Lung (tissue), 12 donors: ENCODE data around the gene PTPA. TPM values are rescaled to one million over a fixed set of nuclear protein-coding genes. Genes with fewer than 3 reads are reported as not detected.

Experiments
- ATAC-seq: fragments of 200-7000 bp; cut with Tn5 transposase; one replicate; pipeline ENCODE4 v1.9.1; 2020; ENCODE audit warnings: moderate number of reproducible peaks; ENCODE audit not compliant: insufficient read depth, low FRiP score
- DNase-seq, 3 donors: peaks; one replicate each; pipeline ENCODE4 v3.0.0-alpha.2; 2013 to 2017
- H3K27ac ChIP-seq, 2 donors: one replicate each; pipeline ENCODE4 v1.5.1; 2013; ENCODE audit warnings: mild to moderate bottlenecking in 2 of 2, moderate library complexity in 2 of 2, control low read depth in 1 of 2, inconsistent platforms in 1 of 2, low read depth in 1 of 2, low read length in 1 of 2
- H3K27me3 ChIP-seq, 3 donors: one replicate each; pipeline ENCODE4 v1.5.1; 2013; ENCODE audit warnings: low read length in 2 of 3; ENCODE audit not compliant: control insufficient read depth in 3 of 3, insufficient read depth in 3 of 3
- H3K36me3 ChIP-seq, 4 donors: one replicate each; pipeline ENCODE4 v1.5.1; 2013; ENCODE audit warnings: low read length in 4 of 4, mild to moderate bottlenecking in 1 of 4, moderate library complexity in 1 of 4; ENCODE audit not compliant: control insufficient read depth in 4 of 4, insufficient read depth in 4 of 4
- H3K4me1 ChIP-seq, 5 donors: one replicate each; pipeline ENCODE4 v1.5.1; 2013; ENCODE audit warnings: low read length in 5 of 5, mild to moderate bottlenecking in 2 of 5, moderate library complexity in 1 of 5; ENCODE audit not compliant: control insufficient read depth in 5 of 5, insufficient read depth in 5 of 5
- H3K4me3 ChIP-seq: one replicate; pipeline ENCODE4 v1.5.1; 2013; ENCODE audit warnings: mild to moderate bottlenecking, control low read depth, moderate library complexity
- H3K9ac ChIP-seq, 2 donors: one replicate each; pipeline ENCODE4 v1.5.1; 2013; ENCODE audit warnings: low read length in 2 of 2, control low read depth in 1 of 2; ENCODE audit not compliant: insufficient read depth in 1 of 2
- H3K9me3 ChIP-seq, 4 donors: one replicate each; pipeline ENCODE4 v1.5.1; 2013; ENCODE audit warnings: low read length in 3 of 4, mild to moderate bottlenecking in 1 of 4, moderate library complexity in 1 of 4; ENCODE audit not compliant: control insufficient read depth in 4 of 4, insufficient read depth in 3 of 4
- WGBS, 2 donors: extraction: QIAGEN DNeasy Blood & Tissue Kit; methylation state at CpG; one replicate each; pipeline ENCODE4 v1.1.7; 2013; 5-methylcytosine and 5-hydroxymethylcytosine counted together
- polyA plus RNA-seq, 2 donors: library from polyadenylated mRNA; stranded (reverse); fragments of 200-250 nt; gene quantifications; one replicate each; pipeline ENCODE4 v1.2.1, GENCODE V29; 2013
- total RNA-seq, 2 donors: library from RNA; depleted of rRNA in 1 of 2; stranded (reverse); fragments of >200 nt in 1 of 2; gene quantifications; one replicate each; pipeline ENCODE4 v1.2.1, GENCODE V29; 2014 to 2021
- TF ChIP-seq, protein P1 (sequence below): IDR thresholded peaks from 2 replicates; pipeline ENCODE4 v1.5.1; 2012; ENCODE audit warnings: mild to moderate bottlenecking; ENCODE audit errors: control extremely low read depth, extremely low read depth
- donor health status: control.
- donor health status: control.
- donor health status: Bipolar disorder and iron deficiency.
- donor health status: healthy.
- donor health status: DM: yes; HTN: yes; CAD: no.

The PTPA gene
- total and polyA plus RNA-seq, 4 donors: 62.5 to 145 (median 116) TPM

DNA sequence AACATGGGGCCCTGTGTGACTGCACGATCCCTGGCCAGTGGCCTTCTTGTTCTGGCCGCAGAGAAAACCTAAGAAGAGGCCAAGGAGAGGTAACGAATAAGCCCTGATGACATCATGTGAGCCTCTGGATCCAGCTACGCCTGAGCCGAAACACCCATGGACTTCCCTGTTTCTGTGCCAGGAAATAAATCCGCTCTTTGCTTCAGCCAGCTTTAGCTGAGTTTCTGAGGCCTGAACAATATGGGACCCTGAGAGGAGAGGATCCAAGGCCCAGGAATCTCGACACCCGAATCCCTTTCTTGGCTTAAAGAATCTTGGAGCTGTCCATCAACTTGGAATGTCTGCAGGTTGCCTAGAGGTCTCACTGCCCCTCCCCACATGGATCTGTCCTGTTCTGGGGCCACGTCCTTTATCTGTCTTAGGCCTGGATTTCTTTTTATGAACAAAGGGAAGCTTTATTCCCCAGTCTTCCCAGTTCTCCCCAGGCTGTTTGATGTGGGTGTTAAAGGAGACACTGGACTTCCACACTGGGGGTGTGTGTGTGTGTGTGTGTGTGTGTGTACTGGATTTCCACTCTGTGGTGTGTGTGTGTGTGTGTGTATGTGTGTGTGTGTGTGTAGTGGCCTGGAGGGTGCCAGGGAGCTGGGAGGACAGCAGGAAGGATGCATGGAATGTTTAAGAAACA, 53.2 kb downstream of the PTPA start:
- H3K27ac ChIP-seq: peak overlapping the region; percentile 24 to 59
- no peak overlapping the region for H3K9ac ChIP-seq
- no peaks in the 10 kb centered on the region for H3K9me3 ChIP-seq
- peak; percentile 33 to 83 (median 74) for DNase-seq
- H3K36me3 ChIP-seq: no peaks in the 10 kb centered on the region
- TF ChIP-seq, protein P1, sequence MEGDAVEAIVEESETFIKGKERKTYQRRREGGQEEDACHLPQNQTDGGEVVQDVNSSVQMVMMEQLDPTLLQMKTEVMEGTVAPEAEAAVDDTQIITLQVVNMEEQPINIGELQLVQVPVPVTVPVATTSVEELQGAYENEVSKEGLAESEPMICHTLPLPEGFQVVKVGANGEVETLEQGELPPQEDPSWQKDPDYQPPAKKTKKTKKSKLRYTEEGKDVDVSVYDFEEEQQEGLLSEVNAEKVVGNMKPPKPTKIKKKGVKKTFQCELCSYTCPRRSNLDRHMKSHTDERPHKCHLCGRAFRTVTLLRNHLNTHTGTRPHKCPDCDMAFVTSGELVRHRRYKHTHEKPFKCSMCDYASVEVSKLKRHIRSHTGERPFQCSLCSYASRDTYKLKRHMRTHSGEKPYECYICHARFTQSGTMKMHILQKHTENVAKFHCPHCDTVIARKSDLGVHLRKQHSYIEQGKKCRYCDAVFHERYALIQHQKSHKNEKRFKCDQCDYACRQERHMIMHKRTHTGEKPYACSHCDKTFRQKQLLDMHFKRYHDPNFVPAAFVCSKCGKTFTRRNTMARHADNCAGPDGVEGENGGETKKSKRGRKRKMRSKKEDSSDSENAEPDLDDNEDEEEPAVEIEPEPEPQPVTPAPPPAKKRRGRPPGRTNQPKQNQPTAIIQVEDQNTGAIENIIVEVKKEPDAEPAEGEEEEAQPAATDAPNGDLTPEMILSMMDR: no peak
- H3K4me1 ChIP-seq: peaks cover 0 to 20% (median 12%) of the 10 kb centered on the region in 5 donors
- no peaks in the 10 kb centered on the region for H3K27me3 ChIP-seq
- no peak for ATAC-seq
- H3K4me3 ChIP-seq: no peak overlapping the region
- WGBS, 2 donors: 61 to 63% methylated on average over 9 of the region's 9 CpGs

- no peak for ATAC-seq
- H3K4me1 ChIP-seq: peaks cover 0 to 20% (median 12%) of the 10 kb centered on the region in 5 donors
- H3K27ac ChIP-seq: no peak overlapping the region
These were observed 54.0 kb downstream of the PTPA start for GRCh38 chr9:129165198-129165597.

GRCh38 chr9:129166623-129167557, 55.7 kb downstream of the PTPA start:
- 16 to 20% methylated on average over 17 to 18 of the region's 18 CpGs for WGBS, 2 donors
- no peaks in the 10 kb centered on the region for H3K27me3 ChIP-seq
- H3K36me3 ChIP-seq: no peaks in the 10 kb centered on the region
- H3K9ac ChIP-seq: peak overlapping the region in 1 of 2 donors; percentile 63
- ATAC-seq: peak; percentile 88
- H3K4me1 ChIP-seq: peaks cover 0 to 20% (median 12%) of the 10 kb centered on the region in 5 donors
- H3K27ac ChIP-seq: peak overlapping the region; percentile 26 to 92
- H3K4me3 ChIP-seq: no peak overlapping the region
- H3K9me3 ChIP-seq: no peaks in the 10 kb centered on the region
- DNase-seq: peak; percentile 86 to 92 (median 86)
- TF ChIP-seq, protein P1: no peak

More at GRCh38 chr9:129165198-129165597, 54.0 kb downstream of the PTPA start:
- no peaks in the 10 kb centered on the region for H3K36me3 ChIP-seq
- H3K9me3 ChIP-seq: no peaks in the 10 kb centered on the region
- DNase-seq: no peak
- H3K9ac ChIP-seq: no peak overlapping the region
- H3K4me3 ChIP-seq: no peak overlapping the region
- TF ChIP-seq, protein P1: no peak
- H3K27me3 ChIP-seq: no peaks in the 10 kb centered on the region
